B cell (primary cell): ENCODE measurements around the gene LUC7L. TPM values are rescaled to one million over a fixed set of nuclear protein-coding genes. Genes with fewer than 3 reads are reported as not detected.

Experiments
- ATAC-seq: fragments of 200-7000 bp; cut with Tn5 transposase; one replicate; pipeline ENCODE4 v1.10.0; 2021; ENCODE audit warnings: low read depth, mild to moderate bottlenecking, moderate number of reproducible peaks, moderate library complexity
- CTCF ChIA-PET: fragments of 350-600 bp; sonication (Branson Sonifier 250); formaldehyde crosslinking; loops from one replicate; lab custom pipeline; 2021; ENCODE audit warnings: antibody characterized with exemption, inconsistent platforms; lab: Charles Lee
- POLR2A ChIA-PET: fragments of 350-600 bp; sonication (Branson Sonifier 250); formaldehyde crosslinking; loops from one replicate; lab custom pipeline; 2021; ENCODE audit warnings: antibody characterized with exemption; lab: Charles Lee
- DNase-seq: peaks from one replicate; pipeline ENCODE4 v3.0.0; 2013
- H2AFZ ChIP-seq: 2 replicates; pipeline ENCODE4 v1.6.1; 2012; ENCODE audit warnings: mild to moderate bottlenecking, low read depth, low read length; ENCODE audit not compliant: insufficient read depth, poor library complexity, severe bottlenecking
- H3K27ac ChIP-seq, 2 donors: 1 replicate in 1 of 2; 2 replicates in 1 of 2; pipeline ENCODE4 v1.5.1; 2012 to 2013; ENCODE audit warnings: low read length in 2 of 2, mild to moderate bottlenecking in 2 of 2, moderate library complexity in 1 of 2
- H3K27me3 ChIP-seq, 4 experiments: fragments of 200-600 bp in 1 of 4; sonication (generic) in 1 of 4; replicated peaks in 1 of 4; 1 replicate in 2 of 4; 2 replicates in 2 of 4; pipeline versions ENCODE4 v1.6.1 to v1.7.0; 2013 to 2016; ENCODE audit warnings: low read length in 3 of 4, mild to moderate bottlenecking in 2 of 4, mixed read lengths in 1 of 4, moderate library complexity in 1 of 4; ENCODE audit not compliant: insufficient read depth in 4 of 4, control insufficient read depth in 3 of 4; ENCODE audit errors: control extremely low read depth in 1 of 4
- H3K36me3 ChIP-seq, 2 experiments: replicated peaks in 1 of 2; 1 replicate in 1 of 2; 2 replicates in 1 of 2; pipeline versions ENCODE4 v1.6.1 to v1.7.1; 2013; ENCODE audit warnings: low read length in 1 of 2; ENCODE audit not compliant: insufficient read depth in 2 of 2, control insufficient read depth in 1 of 2; ENCODE audit errors: control extremely low read depth in 1 of 2, extremely low read depth in 1 of 2
- H3K4me1 ChIP-seq, 2 donors: fragments of 200-600 bp in 1 of 2; sonication (generic) in 1 of 2; 1 replicate in 1 of 2; 2 replicates in 1 of 2; pipeline versions ENCODE4 v1.5.1 to v1.6.1; 2013 to 2017; ENCODE audit warnings: low read length in 2 of 2; ENCODE audit not compliant: control insufficient read depth in 2 of 2, insufficient read depth in 2 of 2
- H3K4me2 ChIP-seq: replicated peaks from 2 replicates; pipeline ENCODE3; 2012; ENCODE audit warnings: mild to moderate bottlenecking, low read depth, low read length; ENCODE audit not compliant: poor library complexity, severe bottlenecking
- H3K4me3 ChIP-seq, 5 experiments: fragments of 200-600 bp in 1 of 5; sonication (generic) in 1 of 5; 1 replicate in 3 of 5; 2 replicates in 2 of 5; pipeline versions ENCODE4 v1.5.1 to v1.7.0; 2011 to 2016; ENCODE audit warnings: low read length in 4 of 5, mild to moderate bottlenecking in 4 of 5, low read depth in 2 of 5, control low read depth in 1 of 5, moderate library complexity in 1 of 5; ENCODE audit not compliant: insufficient read depth in 1 of 5; ENCODE audit errors: control extremely low read depth in 1 of 5, extremely low read depth in 1 of 5
- H3K79me2 ChIP-seq: fragments of 200-600 bp; sonication (generic); one replicate; pipeline ENCODE4 v1.6.0; 2016; ENCODE audit warnings: low read length; ENCODE audit not compliant: control insufficient read depth, insufficient read depth
- H3K9ac ChIP-seq: fragments of 200-600 bp; sonication (generic); 2 replicates; pipeline ENCODE4 v1.6.1; 2017; ENCODE audit warnings: mild to moderate bottlenecking, low read length, moderate library complexity
- H3K9me3 ChIP-seq, 3 donors: one replicate each; pipeline versions ENCODE4 v1.6.1 to v1.7.1; 2013; ENCODE audit warnings: low read length in 2 of 3; ENCODE audit not compliant: control insufficient read depth in 2 of 3, insufficient read depth in 1 of 3; ENCODE audit errors: control extremely low read depth in 1 of 3
- H4K20me1 ChIP-seq: 2 replicates; pipeline ENCODE4 v1.6.0; 2012; ENCODE audit warnings: mild to moderate bottlenecking, low read length; ENCODE audit not compliant: insufficient read depth, control insufficient read depth, poor library complexity, severe bottlenecking
- H3K27ac Mint-ChIP-seq: one replicate; pipeline ENCODE4 v1.8.0; 2021; ENCODE audit warnings: mixed read lengths
- H3K27me3 Mint-ChIP-seq: one replicate; pipeline ENCODE4 v1.8.0; 2021; ENCODE audit warnings: mixed read lengths
- H3K4me1 Mint-ChIP-seq: one replicate; pipeline ENCODE4 v1.8.0; 2021; ENCODE audit warnings: mixed read lengths
- H3K4me3 Mint-ChIP-seq: one replicate; pipeline ENCODE4 v1.8.0; 2021; ENCODE audit warnings: mixed read lengths
- H3K9me3 Mint-ChIP-seq: one replicate; pipeline ENCODE4 v1.8.0; 2022; ENCODE audit warnings: mixed read lengths; ENCODE audit not compliant: insufficient read depth
- EZH2 ChIP-seq: IDR thresholded peaks from 2 replicates; pipeline ENCODE4 v1.6.1; 2012; ENCODE audit warnings: borderline replicate concordance, low read depth, mild to moderate bottlenecking, moderate library complexity, low read length; ENCODE audit not compliant: insufficient read depth, poor library complexity, severe bottlenecking
- WGBS: methylation state at CpG from one replicate; pipeline ENCODE4 v1.1.5; 2013; ENCODE audit warnings: missing lambda C conversion rate; ENCODE audit not compliant: insufficient coverage; 5-methylcytosine and 5-hydroxymethylcytosine counted together
- intact Hi-C: fragments of 100-400 bp; cut with micrococcal nuclease; formaldehyde crosslinking; loops from one replicate; pipeline ENCODE4 v1.10.0; 2022
- polyA plus RNA-seq: library from polyadenylated mRNA; depleted of rRNA; stranded (reverse); fragments of >200 nt; gene quantifications from 2 replicates; pipeline ENCODE4 v1.2.3, GENCODE V29; 2012
- total RNA-seq, 2 donors: library from RNA; stranded (reverse); fragments of 120-200 nt in 1 of 2; gene quantifications; 1 replicate in 1 of 2; 2 replicates in 1 of 2; pipeline versions ENCODE4 v1.2.3 to v1.2.4, GENCODE V29; 2013 to 2022
- TF ChIP-seq, protein P1 (sequence below): fragments of 200-600 bp; IDR thresholded peaks from one replicate; pipeline ENCODE4 v1.8.0; 2022; ENCODE audit warnings: antibody characterized with exemption, mild to moderate bottlenecking

The LUC7L gene
- total and polyA plus RNA-seq, 2 donors (not counting 1 experiment from before 2014, with no cell fraction given), result 148 to 181 TPM

DNA sequence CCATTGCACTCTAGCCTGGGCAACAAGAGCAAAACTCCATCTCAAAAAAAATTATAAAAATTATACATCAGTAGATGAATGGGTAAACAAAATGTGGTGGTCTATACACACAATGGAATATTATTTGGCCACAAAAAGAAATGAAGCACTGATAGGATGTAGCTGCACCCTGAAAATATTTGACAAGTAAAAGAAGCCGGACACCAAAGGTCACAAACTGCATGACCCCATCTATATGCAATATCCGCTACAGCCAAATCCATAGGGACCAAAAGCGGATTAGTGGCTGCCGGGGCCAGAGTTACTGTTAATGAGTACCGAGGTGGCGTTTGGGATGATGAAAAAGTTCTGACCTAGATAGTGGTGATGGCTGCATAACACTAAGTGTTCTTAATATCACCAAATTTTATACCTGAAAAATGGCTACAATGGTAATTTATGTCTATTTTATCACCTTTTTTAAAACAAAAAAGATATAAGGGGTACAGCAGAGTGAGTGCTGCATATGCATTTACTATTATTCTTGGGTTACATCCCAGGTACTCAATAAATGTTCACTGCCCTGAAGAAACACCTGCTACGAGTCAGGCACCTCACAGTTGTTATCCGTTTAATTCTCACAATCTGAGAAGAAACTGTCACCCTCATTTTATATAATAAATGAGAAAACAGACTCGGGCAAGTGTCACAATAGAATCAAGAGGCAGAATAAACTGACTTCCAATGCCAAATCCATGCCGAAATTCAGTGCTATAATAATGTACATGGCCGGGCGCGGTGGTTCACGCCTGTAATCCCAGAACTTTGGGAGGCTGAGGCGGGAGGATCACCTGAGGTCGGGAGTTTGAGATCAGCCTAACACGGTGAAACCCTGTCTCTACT is 49.8 kb downstream of the LUC7L start:
- Mint-ChIP-seq H3K4me1 (peaks cover 22% of the 10 kb centered on the region), H3K27me3 (peaks cover 31% of the 10 kb centered on the region), H3K9me3 (no peaks in the 10 kb centered on the region), H3K27ac (no peak overlapping the region), H3K4me3 (peak overlapping the region; percentile 41)
- peak; percentile 5 for DNase-seq
- Histone ChIP-seq H3K4me2 (peak overlapping the region; percentile 94), H4K20me1 (no peaks in the 10 kb centered on the region), H2AFZ (no peak overlapping the region), H3K4me1 (peaks cover 14 to 22% of the 10 kb centered on the region in 2 donors), H3K9ac (no peak overlapping the region), H3K4me3 (no peak overlapping the region), H3K79me2 (no peaks in the 10 kb centered on the region), H3K27me3 (peaks cover 0 to 50% (median 27%) of the 10 kb centered on the region in 4 experiments), H3K9me3 (peaks cover 0 to 4% (median 0%) of the 10 kb centered on the region in 3 donors), H3K36me3 (no peaks in the 10 kb centered on the region), H3K27ac (no peak overlapping the region)
- POLR2A ChIA-PET, result interaction anchor here (0.6 kb wide), 1 partner anchor 21 kb away, joined by 5 read pairs; no protein-coding TSS in a partner anchor
- TF ChIP-seq EZH2, result no peak
- TF ChIP-seq, protein P1, sequence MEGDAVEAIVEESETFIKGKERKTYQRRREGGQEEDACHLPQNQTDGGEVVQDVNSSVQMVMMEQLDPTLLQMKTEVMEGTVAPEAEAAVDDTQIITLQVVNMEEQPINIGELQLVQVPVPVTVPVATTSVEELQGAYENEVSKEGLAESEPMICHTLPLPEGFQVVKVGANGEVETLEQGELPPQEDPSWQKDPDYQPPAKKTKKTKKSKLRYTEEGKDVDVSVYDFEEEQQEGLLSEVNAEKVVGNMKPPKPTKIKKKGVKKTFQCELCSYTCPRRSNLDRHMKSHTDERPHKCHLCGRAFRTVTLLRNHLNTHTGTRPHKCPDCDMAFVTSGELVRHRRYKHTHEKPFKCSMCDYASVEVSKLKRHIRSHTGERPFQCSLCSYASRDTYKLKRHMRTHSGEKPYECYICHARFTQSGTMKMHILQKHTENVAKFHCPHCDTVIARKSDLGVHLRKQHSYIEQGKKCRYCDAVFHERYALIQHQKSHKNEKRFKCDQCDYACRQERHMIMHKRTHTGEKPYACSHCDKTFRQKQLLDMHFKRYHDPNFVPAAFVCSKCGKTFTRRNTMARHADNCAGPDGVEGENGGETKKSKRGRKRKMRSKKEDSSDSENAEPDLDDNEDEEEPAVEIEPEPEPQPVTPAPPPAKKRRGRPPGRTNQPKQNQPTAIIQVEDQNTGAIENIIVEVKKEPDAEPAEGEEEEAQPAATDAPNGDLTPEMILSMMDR, result no peak
- WGBS, result 75% methylated on average over 9 of the region's 17 CpGs
- no peak for ATAC-seq
- CTCF ChIA-PET, result interaction anchor here (3.9 to 4.1 kb wide), 2 partner anchors 62 to 73 kb away, joined by 21 to 34 read pairs; no protein-coding TSS in a partner anchor
- intact Hi-C loops, result loop anchor here (2.0 kb wide), 1 partner anchor 41 kb away; the partner anchor contains the start of gene NPRL3

DNA sequence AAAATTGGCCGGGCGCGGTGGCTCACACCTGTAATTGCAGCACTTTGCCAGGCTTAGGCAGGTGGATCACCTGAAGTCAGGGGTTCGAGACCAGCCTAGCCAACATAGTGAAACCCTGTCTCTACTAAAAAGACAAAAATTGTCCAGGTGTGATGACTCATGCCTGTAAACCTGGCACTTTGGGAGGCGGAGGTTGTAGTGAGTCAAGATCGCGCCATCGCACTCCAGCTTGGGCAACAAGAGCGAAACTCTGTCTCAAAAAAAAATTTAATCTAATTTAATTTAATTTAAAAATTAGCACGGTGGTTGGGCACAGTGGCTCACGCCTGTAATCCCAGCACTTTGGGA is 50.6 kb downstream of the LUC7L start:
- Mint-ChIP-seq H3K4me3 (no peak overlapping the region), H3K9me3 (no peaks in the 10 kb centered on the region), H3K27me3 (peaks cover 34% of the 10 kb centered on the region), H3K4me1 (peaks cover 26% of the 10 kb centered on the region), H3K27ac (no peak overlapping the region)
- Histone ChIP-seq H3K79me2 (no peaks in the 10 kb centered on the region), H3K27me3 (peaks cover 0 to 52% (median 27%) of the 10 kb centered on the region in 4 experiments), H3K4me3 (no peak overlapping the region), H2AFZ (no peak overlapping the region), H3K4me2 (no peak overlapping the region), H4K20me1 (no peaks in the 10 kb centered on the region), H3K9ac (no peak overlapping the region), H3K4me1 (peaks cover 14 to 22% of the 10 kb centered on the region in 2 donors), H3K27ac (no peak overlapping the region), H3K36me3 (no peaks in the 10 kb centered on the region), H3K9me3 (peaks cover 0 to 4% (median 0%) of the 10 kb centered on the region in 3 donors)
- 84% methylated on average over 4 of the region's 11 CpGs for WGBS
- POLR2A ChIA-PET, result no interaction called here
- ATAC-seq (no peak), DNase-seq (no peak)
- intact Hi-C loops, result no loop called here
- no peak for TF ChIP-seq EZH2
- TF ChIP-seq, protein P1, result no peak
- CTCF ChIA-PET, result interaction anchor here (1.6 kb wide), 1 partner anchor 113 kb away, joined by 4 read pairs; no protein-coding TSS in a partner anchor
